Body of pancreas (tissue), 4 donors: ENCODE measurements around the gene TBC1D28.
"Not testable (repeated sequence)": the region's sequence is repeated elsewhere in the genome, so short reads cannot be mapped to it uniquely, and the experiment has no call there.

ENCODE experiments used
- CTCF ChIP-seq, 7 experiments: fragments of 450-650 bp in 4 of 7; fragments of 200-600 bp in 3 of 7; sonication (generic) in 3 of 7; IDR thresholded peaks; one replicate each; pipeline ENCODE4 v1.5.1; 2016 to 2019; ENCODE audit warnings: antibody characterized with exemption in 7 of 7
- POLR2A ChIP-seq, 3 donors: fragments of 450-650 bp; IDR thresholded peaks; one replicate each; pipeline ENCODE4 v1.6.1; 2016; ENCODE audit warnings: antibody characterized with exemption in 3 of 3, mild to moderate bottlenecking in 2 of 3

GRCh38 chr17:18643124-18643523, 1.1 kb downstream of the TBC1D28 start:
- TF ChIP-seq CTCF, POLR2A (IDR thresholded peaks at IDR 0.05): not testable (repeated sequence)
